Mesothelial cell of epicardium (in vitro differentiated cells): ENCODE measurements around the gene DCTN1. TPM values are rescaled to one million over a fixed set of nuclear protein-coding genes. Genes with fewer than 3 reads are reported as not detected.
"Not testable (repeated sequence)": the region's sequence is repeated elsewhere in the genome, so short reads cannot be mapped to it uniquely, and the experiment has no call there.

ENCODE experiments used
- DNase-seq, 2 experiments: peaks; one replicate each; pipeline ENCODE4 v3.0.0; 2021; ENCODE audit warnings: low spot score in 2 of 2; ENCODE audit not compliant: unreplicated experiment in 2 of 2
- H3K27ac Mint-ChIP-seq: 2 replicates; pipeline ENCODE4 v1.8.0; 2021; ENCODE audit warnings: mixed read lengths
- H3K27me3 Mint-ChIP-seq: 2 replicates; pipeline ENCODE4 v1.8.0; 2021; ENCODE audit warnings: low read depth, mixed read lengths
- H3K36me3 Mint-ChIP-seq: 2 replicates; pipeline ENCODE4 v1.8.0; 2021; ENCODE audit warnings: mixed read lengths
- H3K4me1 Mint-ChIP-seq: 2 replicates; pipeline ENCODE4 v1.8.0; 2021; ENCODE audit warnings: mixed read lengths
- H3K4me3 Mint-ChIP-seq: 2 replicates; pipeline ENCODE4 v1.8.0; 2021; ENCODE audit warnings: mild to moderate bottlenecking, moderate library complexity, mixed read lengths
- H3K9me3 Mint-ChIP-seq: 2 replicates; pipeline ENCODE4 v1.8.0; 2021; ENCODE audit warnings: mixed read lengths
- total RNA-seq: library from RNA; stranded (reverse); gene quantifications from 3 replicates; pipeline ENCODE4 v1.2.1, GENCODE V29; 2021
- TF ChIP-seq, protein P1 (sequence below): fragments of 200-600 bp; sonication (generic); IDR thresholded peaks from one replicate; pipeline ENCODE4 v1.5.0; 2021; ENCODE audit warnings: antibody characterized with exemption; ENCODE audit not compliant: unreplicated experiment

DCTN1 gene
- total RNA-seq, 1 donor from 2014 or later, result 136 TPM

DNA sequence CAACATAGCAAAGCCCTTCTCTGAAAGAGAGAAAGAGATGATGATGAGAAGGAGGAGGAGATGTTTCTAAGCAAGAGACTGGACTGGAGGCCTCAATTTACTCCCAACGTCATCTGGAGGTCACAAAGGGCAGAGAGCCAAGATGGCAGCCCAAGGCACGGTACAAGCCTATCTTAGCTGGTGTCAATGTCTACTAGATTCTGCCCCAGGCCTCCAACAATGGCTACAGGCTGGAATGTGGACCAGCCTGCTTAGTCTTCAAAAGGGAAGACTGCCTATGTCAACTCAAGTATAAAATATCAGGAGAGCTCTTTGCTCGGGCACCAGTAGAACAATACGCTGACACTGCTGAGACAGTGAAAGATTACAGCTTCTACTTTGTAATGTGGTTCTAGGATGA, 30.2 kb downstream of the DCTN1 start:
- Mint-ChIP-seq H3K36me3 (no peaks in the 10 kb centered on the region), H3K27me3 (no peaks in the 10 kb centered on the region), H3K27ac (no peak overlapping the region), H3K9me3 (no peaks in the 10 kb centered on the region), H3K4me1 (no peaks in the 10 kb centered on the region), H3K4me3 (no peak overlapping the region)
- DNase-seq, result no peak
- TF ChIP-seq, protein P1, sequence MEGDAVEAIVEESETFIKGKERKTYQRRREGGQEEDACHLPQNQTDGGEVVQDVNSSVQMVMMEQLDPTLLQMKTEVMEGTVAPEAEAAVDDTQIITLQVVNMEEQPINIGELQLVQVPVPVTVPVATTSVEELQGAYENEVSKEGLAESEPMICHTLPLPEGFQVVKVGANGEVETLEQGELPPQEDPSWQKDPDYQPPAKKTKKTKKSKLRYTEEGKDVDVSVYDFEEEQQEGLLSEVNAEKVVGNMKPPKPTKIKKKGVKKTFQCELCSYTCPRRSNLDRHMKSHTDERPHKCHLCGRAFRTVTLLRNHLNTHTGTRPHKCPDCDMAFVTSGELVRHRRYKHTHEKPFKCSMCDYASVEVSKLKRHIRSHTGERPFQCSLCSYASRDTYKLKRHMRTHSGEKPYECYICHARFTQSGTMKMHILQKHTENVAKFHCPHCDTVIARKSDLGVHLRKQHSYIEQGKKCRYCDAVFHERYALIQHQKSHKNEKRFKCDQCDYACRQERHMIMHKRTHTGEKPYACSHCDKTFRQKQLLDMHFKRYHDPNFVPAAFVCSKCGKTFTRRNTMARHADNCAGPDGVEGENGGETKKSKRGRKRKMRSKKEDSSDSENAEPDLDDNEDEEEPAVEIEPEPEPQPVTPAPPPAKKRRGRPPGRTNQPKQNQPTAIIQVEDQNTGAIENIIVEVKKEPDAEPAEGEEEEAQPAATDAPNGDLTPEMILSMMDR, result no peak

DNA sequence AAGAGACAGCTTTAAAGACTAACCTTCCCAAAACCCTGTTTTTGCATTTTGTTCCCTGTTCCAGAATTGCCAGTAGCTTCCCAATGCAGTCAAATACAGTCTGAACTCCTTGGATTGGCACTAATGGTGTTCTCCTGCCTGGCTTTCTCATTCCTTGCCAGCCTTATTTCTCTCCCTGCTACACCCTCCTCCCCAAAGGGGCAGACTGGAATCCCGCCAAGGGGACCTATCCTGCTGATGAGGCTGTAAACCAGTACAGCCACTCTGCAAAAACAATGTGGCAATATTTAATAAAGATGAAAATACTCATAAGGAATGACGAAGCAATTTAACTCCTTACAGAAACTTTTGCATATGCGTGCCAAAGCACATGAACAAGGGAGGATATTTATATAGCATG, 32.4 kb downstream of the DCTN1 start:
- Mint-ChIP-seq H3K27ac (no peak overlapping the region), H3K9me3 (no peaks in the 10 kb centered on the region), H3K4me3 (no peak overlapping the region), H3K4me1 (no peaks in the 10 kb centered on the region), H3K27me3 (no peaks in the 10 kb centered on the region), H3K36me3 (no peaks in the 10 kb centered on the region)
- TF ChIP-seq, protein P1, result no peak
- DNase-seq, result no peak

DNA sequence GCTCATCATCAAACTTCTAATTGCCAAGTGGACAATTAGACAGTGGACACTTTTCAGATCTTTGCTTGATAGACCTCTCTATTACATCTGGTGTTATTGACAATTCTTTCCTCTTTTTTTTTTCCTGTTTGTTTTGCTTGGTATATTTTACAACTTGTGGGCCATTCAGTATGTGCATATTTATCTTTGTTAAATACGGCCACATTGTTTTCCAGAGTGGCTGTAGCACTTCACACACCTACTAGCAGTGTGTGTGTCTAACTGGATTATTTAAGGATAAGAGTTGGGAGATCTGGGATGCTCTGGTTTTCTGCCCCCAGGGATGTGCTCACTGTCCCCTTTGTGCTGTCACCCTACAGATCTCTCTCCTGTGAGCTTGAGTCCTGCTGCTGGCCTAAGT, 32.8 kb downstream of the DCTN1 start:
- Mint-ChIP-seq H3K27me3 (no peaks in the 10 kb centered on the region), H3K9me3 (no peaks in the 10 kb centered on the region), H3K4me1 (no peaks in the 10 kb centered on the region), H3K27ac (no peak overlapping the region), H3K4me3 (no peak overlapping the region), H3K36me3 (no peaks in the 10 kb centered on the region)
- no peak for DNase-seq
- TF ChIP-seq, protein P1, result no peak

DNA sequence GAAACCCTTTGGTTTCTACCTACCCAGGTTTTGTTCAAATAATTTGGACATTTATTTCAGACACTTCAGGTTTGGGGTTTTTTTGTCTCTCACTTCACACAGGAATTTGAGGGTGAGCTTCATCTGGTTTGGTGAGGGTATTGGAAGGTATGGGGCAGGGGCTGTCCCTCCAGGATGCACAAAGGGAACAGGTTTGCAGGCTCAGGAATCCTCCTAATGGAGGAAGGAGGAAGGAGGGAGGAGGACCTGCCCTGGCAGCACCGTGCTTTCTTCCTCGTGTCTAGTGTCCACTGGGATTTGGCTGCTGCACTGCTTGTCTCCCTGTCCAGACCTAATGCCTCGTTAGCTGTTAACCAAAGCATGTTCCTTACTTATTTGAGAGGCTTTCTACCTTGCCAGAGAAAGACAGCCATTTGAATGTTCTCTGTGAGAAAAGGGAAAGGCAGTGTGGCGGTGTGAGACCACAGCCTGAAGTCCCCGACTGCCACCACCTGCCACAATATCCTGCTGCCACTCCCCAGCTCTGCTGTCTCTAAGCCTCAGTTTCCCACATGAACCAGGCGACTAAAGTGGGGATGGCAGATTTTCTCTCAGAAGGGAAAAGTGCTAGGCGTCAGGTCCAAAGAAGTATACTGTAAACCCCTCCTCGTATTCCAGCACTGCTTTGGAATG, 34.7 kb downstream of the DCTN1 start:
- Mint-ChIP-seq H3K27me3 (peaks cover 2% of the 10 kb centered on the region), H3K4me3 (no peak overlapping the region), H3K27ac (no peak overlapping the region), H3K4me1 (no peaks in the 10 kb centered on the region), H3K9me3 (no peaks in the 10 kb centered on the region), H3K36me3 (no peaks in the 10 kb centered on the region)
- TF ChIP-seq, protein P1, result no peak
- no peak for DNase-seq

DNA sequence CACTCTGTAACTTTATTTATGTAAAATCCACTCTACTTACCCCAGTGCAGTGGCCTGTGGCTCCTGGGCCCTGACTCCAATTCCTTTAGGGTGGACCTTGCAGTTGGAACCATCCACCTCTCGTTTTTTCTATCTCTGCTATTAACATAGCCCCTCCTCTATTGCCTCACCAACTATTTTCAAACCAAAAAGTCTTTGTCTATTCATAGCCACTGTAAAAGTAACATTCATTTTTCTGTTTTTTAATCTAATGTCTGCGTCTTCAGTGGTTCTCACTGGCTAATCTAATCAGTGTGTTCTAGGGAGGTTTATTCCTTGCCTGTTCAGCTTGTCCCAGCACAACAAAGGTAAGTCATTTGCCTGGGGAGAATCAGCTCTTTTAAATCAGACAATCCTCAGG, 36.8 kb downstream of the DCTN1 start, which contains the start of gene SLC4A5:
Gene SLC4A5, minus strand, starts transcription at position 101 of the 400 bp plus-strand sequence. CDS start 28,393 bp downstream, outside the sequence.
- Mint-ChIP-seq H3K27ac (no peak within 1 kb of the TSS), H3K36me3 (no peaks in the 10 kb centered on the region), H3K9me3 (peaks cover 3% of the 10 kb centered on the region), H3K4me1 (no peaks in the 10 kb centered on the region), H3K4me3 (no peak within 1 kb of the TSS), H3K27me3 (peaks cover 2% of the 10 kb centered on the region)
- TF ChIP-seq, protein P1, result no peak
- DNase-seq, result no peak

DNA sequence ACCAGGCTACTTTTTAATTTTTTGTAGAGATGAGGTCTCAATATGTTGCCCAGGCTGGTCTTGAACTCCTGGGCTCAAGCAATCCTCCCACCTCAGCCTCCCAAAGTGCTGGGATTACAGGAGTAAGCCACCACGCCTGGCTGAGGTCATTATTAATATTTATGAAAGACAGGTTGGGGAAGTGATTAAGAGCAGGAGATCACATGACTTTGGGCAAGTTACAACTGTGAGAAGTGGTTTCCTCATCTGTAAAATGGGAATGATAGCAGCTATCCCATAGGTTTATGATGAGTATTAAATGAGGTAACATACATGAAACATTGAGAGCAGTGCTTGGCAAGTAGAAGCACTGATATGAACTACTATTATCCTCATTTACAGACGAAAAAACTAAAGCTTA, 43.9 kb downstream of the DCTN1 start:
- not testable (repeated sequence) for H3K27me3 Mint-ChIP-seq, H3K27ac Mint-ChIP-seq, H3K36me3 Mint-ChIP-seq, DNase-seq, H3K4me1 Mint-ChIP-seq, H3K4me3 Mint-ChIP-seq, H3K9me3 Mint-ChIP-seq
